Breast epithelium (tissue), 4 donors: ENCODE results near the gene MAPKAP1. TPM values are rescaled to one million over a fixed set of nuclear protein-coding genes. Genes with fewer than 3 reads are reported as not detected.

Experiments
- DNase-seq, 2 donors: peaks; one replicate each; pipeline ENCODE4 v3.0.0-alpha.2; 2019; ENCODE audit warnings: low spot score in 2 of 2
- H3K27ac ChIP-seq, 2 donors: fragments of 200-600 bp; sonication (generic) in 1 of 2; one replicate each; pipeline ENCODE4 v1.5.1; 2016 to 2019; ENCODE audit warnings: mild to moderate bottlenecking in 1 of 2
- H3K27me3 ChIP-seq, 2 donors: fragments of 200-600 bp; sonication (generic) in 1 of 2; one replicate each; pipeline versions ENCODE4 v1.5.1 to v1.6.0; 2017 to 2019; ENCODE audit warnings: control low read depth in 1 of 2, mild to moderate bottlenecking in 1 of 2
- H3K36me3 ChIP-seq: fragments of 200-600 bp; one replicate; pipeline ENCODE4 v1.5.1; 2019
- H3K4me1 ChIP-seq, 2 donors: fragments of 200-600 bp; sonication (generic); one replicate each; pipeline ENCODE4 v1.5.1; 2016 to 2019; ENCODE audit warnings: control low read depth in 1 of 2
- H3K4me3 ChIP-seq, 3 donors: fragments of 200-600 bp; sonication (generic); 1 replicate in 2 of 3; 2 replicates in 1 of 3; pipeline ENCODE4 v1.5.1; 2016 to 2019; ENCODE audit warnings: mild to moderate bottlenecking in 3 of 3, moderate library complexity in 2 of 3
- H3K9me3 ChIP-seq, 2 donors: fragments of 200-600 bp; sonication (generic) in 1 of 2; one replicate each; pipeline ENCODE4 v1.5.1; 2016 to 2019; ENCODE audit warnings: control low read depth in 1 of 2
- POLR2A ChIP-seq: fragments of 450-650 bp; IDR thresholded peaks from one replicate; pipeline ENCODE4 v1.6.1; 2016; ENCODE audit warnings: antibody characterized with exemption, mild to moderate bottlenecking, moderate library complexity
- POLR2AphosphoS5 ChIP-seq, 3 donors: sonication (generic); formaldehyde crosslinking; IDR thresholded peaks; one replicate each; pipeline ENCODE4 v1.6.1; 2017; ENCODE audit warnings: antibody characterized with exemption in 3 of 3
- intact Hi-C: fragments of 100-400 bp; cut with DNase I; formaldehyde crosslinking; loops from one replicate; pipeline ENCODE4 v1.15.1; 2023; ENCODE audit warnings: low total_unique reads
- total RNA-seq, 3 donors: library from RNA; depleted of rRNA; stranded (reverse); fragments of >200 nt; gene quantifications; one replicate each; pipeline ENCODE4 v1.1.0, GENCODE V29; 2016
- TF ChIP-seq, protein P1 (sequence below), 3 donors: fragments of 450-650 bp; IDR thresholded peaks; one replicate each; pipeline ENCODE4 v1.5.1; 2016 to 2017; ENCODE audit warnings: antibody characterized with exemption in 3 of 3, mild to moderate bottlenecking in 3 of 3, moderate library complexity in 3 of 3

The MAPKAP1 gene
- total RNA-seq, 3 donors from 2014 or later: 61.3 to 81.9 (median 78.6) TPM

- Histone ChIP-seq H3K27ac (no peak overlapping the region), H3K36me3 (no peaks in the 10 kb centered on the region), H3K9me3 (no peaks in the 10 kb centered on the region), H3K4me3 (no peak overlapping the region), H3K27me3 (no peaks in the 10 kb centered on the region), H3K4me1 (no peaks in the 10 kb centered on the region)
- intact Hi-C loops: no loop called here
- no peak for DNase-seq
- TF ChIP-seq POLR2A (no peak), POLR2AphosphoS5 (IDR thresholded peaks at IDR 0.05) (no peak)
- TF ChIP-seq, protein P1, sequence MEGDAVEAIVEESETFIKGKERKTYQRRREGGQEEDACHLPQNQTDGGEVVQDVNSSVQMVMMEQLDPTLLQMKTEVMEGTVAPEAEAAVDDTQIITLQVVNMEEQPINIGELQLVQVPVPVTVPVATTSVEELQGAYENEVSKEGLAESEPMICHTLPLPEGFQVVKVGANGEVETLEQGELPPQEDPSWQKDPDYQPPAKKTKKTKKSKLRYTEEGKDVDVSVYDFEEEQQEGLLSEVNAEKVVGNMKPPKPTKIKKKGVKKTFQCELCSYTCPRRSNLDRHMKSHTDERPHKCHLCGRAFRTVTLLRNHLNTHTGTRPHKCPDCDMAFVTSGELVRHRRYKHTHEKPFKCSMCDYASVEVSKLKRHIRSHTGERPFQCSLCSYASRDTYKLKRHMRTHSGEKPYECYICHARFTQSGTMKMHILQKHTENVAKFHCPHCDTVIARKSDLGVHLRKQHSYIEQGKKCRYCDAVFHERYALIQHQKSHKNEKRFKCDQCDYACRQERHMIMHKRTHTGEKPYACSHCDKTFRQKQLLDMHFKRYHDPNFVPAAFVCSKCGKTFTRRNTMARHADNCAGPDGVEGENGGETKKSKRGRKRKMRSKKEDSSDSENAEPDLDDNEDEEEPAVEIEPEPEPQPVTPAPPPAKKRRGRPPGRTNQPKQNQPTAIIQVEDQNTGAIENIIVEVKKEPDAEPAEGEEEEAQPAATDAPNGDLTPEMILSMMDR (IDR thresholded peaks at IDR 0.05): no peak
These were observed 294.8 kb downstream of the MAPKAP1 start for GRCh38 chr9:125412166-125412565.

- H3K36me3 ChIP-seq: no peaks in the 10 kb centered on the region
- H3K4me3 ChIP-seq: no peak overlapping the region
- no peaks in the 10 kb centered on the region for H3K27me3 ChIP-seq
- H3K9me3 ChIP-seq: no peaks in the 10 kb centered on the region
- TF ChIP-seq POLR2AphosphoS5 (IDR thresholded peaks at IDR 0.05) (no peak), POLR2A (no peak)
- TF ChIP-seq, protein P1 (IDR thresholded peaks at IDR 0.05): no peak
- DNase-seq: no peak
- no peaks in the 10 kb centered on the region for H3K4me1 ChIP-seq
- intact Hi-C loops: no loop called here
- no peak overlapping the region for H3K27ac ChIP-seq
These were observed 295.7 kb downstream of the MAPKAP1 start for GRCh38 chr9:125411171-125411756.

DNA sequence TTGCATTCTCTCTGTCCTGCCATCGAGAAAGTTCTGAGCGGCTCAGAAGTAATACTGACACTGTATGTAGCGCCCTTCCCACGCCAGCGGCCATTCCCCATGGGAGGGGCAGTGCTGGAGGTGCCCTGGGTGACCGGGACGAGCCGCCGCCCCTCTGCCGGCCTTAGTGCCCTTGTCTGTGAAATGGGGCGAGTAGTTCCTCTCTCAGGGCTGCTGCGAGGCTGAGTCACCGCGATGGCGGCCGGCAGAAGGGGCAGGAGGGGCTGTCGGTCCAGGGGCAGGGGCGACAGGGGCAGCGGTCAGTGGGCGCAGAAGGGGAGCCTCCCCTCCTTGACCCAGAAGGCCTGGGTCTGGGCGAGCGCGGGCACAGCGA lies 296.5 kb downstream of the MAPKAP1 start:
- H3K4me1 ChIP-seq: no peaks in the 10 kb centered on the region
- H3K27me3 ChIP-seq: no peaks in the 10 kb centered on the region
- intact Hi-C loops: no loop called here
- H3K36me3 ChIP-seq: no peaks in the 10 kb centered on the region
- no peak overlapping the region for H3K27ac ChIP-seq
- no peak overlapping the region for H3K4me3 ChIP-seq
- DNase-seq: no peak
- H3K9me3 ChIP-seq: no peaks in the 10 kb centered on the region
- no peak for TF ChIP-seq POLR2A

DNA sequence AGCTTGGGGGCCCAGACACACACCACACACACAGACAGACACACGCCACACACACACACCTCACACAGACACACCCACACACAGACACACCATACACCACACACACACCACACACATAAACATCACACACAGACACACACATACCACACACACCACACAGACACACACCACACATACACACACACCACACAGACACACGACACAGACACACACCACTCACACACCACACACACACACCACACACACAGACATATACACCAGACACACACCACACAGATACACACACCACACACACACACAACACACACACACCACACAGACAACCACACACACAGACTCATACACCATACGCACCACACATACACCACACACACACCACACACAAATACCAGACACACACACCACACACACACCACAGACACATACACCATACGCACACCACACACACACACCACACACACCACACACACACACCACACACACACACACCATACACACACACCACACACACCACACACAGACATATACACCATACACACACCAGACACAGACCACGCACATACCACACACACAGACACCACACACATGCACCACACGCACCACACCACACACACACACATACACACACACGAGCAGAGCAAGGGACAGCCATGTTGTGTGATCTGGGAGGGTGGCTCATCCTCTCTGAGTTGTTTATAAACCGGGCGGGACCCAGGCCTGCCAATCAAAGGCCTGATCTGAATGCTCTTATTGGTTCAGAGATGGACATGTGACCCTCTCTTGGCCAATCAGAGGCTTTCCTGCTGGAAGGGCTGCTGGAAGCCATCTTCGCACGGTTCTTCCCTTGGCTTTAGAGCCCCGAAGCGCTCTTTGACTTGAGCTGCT lies 297.1 kb downstream of the MAPKAP1 start:
- no peak for DNase-seq
- no peak overlapping the region for H3K27ac ChIP-seq
- TF ChIP-seq POLR2A (no peak), POLR2AphosphoS5 (IDR thresholded peaks at IDR 0.05) (no peak)
- TF ChIP-seq, protein P1 (IDR thresholded peaks at IDR 0.05): no peak
- H3K27me3 ChIP-seq: no peaks in the 10 kb centered on the region
- no peak overlapping the region for H3K4me3 ChIP-seq
- H3K36me3 ChIP-seq: no peaks in the 10 kb centered on the region
- intact Hi-C loops: loop anchor here (5.0 kb wide), 2 partner anchors 192 to 337 kb away; partner anchors contain the start of gene PBX3
- H3K4me1 ChIP-seq: no peaks in the 10 kb centered on the region
- no peaks in the 10 kb centered on the region for H3K9me3 ChIP-seq

DNA sequence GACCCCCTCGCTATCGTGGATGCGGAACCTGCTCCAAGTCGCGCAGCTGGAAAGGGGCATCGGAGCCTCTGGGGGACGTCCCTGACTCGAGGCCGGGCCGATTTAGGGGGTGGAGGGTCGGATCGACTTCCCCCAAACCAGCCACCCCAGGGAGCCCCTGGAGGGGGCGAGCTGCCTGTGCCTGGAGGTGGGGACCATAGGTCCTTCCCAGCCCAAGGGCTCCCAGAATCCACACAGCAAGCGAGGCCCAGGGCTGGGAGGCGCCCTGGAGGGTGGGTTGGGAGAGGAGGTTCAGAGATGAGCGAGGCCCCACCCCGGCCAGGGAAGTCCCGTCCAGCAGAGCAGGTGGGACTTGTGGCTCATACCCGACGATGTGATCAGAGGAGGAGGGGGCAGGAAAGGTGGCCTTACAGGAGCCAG lies 297.8 kb downstream of the MAPKAP1 start:
- intact Hi-C loops: loop anchor here (5.0 kb wide), 2 partner anchors 193 to 338 kb away; partner anchors contain the start of gene PBX3

More for the DNA sequence above, 297.8 kb downstream of the MAPKAP1 start:
- no peak for DNase-seq
- no peak overlapping the region for H3K27ac ChIP-seq
- H3K9me3 ChIP-seq: no peaks in the 10 kb centered on the region
- no peaks in the 10 kb centered on the region for H3K4me1 ChIP-seq
- no peaks in the 10 kb centered on the region for H3K36me3 ChIP-seq
- TF ChIP-seq POLR2A (no peak), POLR2AphosphoS5 (IDR thresholded peaks at IDR 0.05) (no peak)
- TF ChIP-seq, protein P1 (IDR thresholded peaks at IDR 0.05): no peak
- no peaks in the 10 kb centered on the region for H3K27me3 ChIP-seq
- H3K4me3 ChIP-seq: no peak overlapping the region
